IPS-18a (cell line): ENCODE measurements around the gene HNRNPC.
"Not testable (repeated sequence)": the region's sequence is repeated elsewhere in the genome, so short reads cannot be mapped to it uniquely, and the experiment has no call there.

Experiments
- H3K27ac ChIP-seq: one replicate; pipeline ENCODE4 v1.5.1; 2013; ENCODE audit warnings: low read length
- H3K27me3 ChIP-seq: one replicate; pipeline ENCODE4 v1.6.1; 2013; ENCODE audit warnings: mild to moderate bottlenecking, low read length; ENCODE audit not compliant: control insufficient read depth, insufficient read depth
- H3K36me3 ChIP-seq: one replicate; pipeline ENCODE4 v1.6.1; 2013; ENCODE audit warnings: low read depth, low read length; ENCODE audit not compliant: control insufficient read depth
- H3K4me1 ChIP-seq: one replicate; pipeline ENCODE4 v1.6.1; 2013; ENCODE audit warnings: low read depth, low read length; ENCODE audit not compliant: control insufficient read depth
- H3K4me3 ChIP-seq: one replicate; pipeline ENCODE4 v1.5.1; 2013; ENCODE audit warnings: low read length
- H3K9ac ChIP-seq: one replicate; pipeline ENCODE4 v1.6.1; 2013; ENCODE audit warnings: mild to moderate bottlenecking, low read length, moderate library complexity
- H3K9me3 ChIP-seq: one replicate; pipeline ENCODE4 v1.6.1; 2013; ENCODE audit warnings: low read depth, low read length; ENCODE audit not compliant: control insufficient read depth

The HNRNPC gene

GRCh38 chr14:21168055-21168454 is 101.2 kb downstream of the HNRNPC start:
- H3K4me1 ChIP-seq, result no peaks in the 10 kb centered on the region
- H3K36me3 ChIP-seq, result no peaks in the 10 kb centered on the region
- H3K27me3 ChIP-seq, result no peaks in the 10 kb centered on the region
- no peak overlapping the region for H3K9ac ChIP-seq
- no peak overlapping the region for H3K4me3 ChIP-seq
- no peaks in the 10 kb centered on the region for H3K9me3 ChIP-seq
- no peak overlapping the region for H3K27ac ChIP-seq

- not testable (repeated sequence) for H3K9me3 ChIP-seq, H3K4me1 ChIP-seq, H3K36me3 ChIP-seq, H3K27me3 ChIP-seq, H3K27ac ChIP-seq, H3K9ac ChIP-seq, H3K4me3 ChIP-seq
These were observed 103.6 kb downstream of the HNRNPC start for GRCh38 chr14:21165670-21166069.

- H3K36me3 ChIP-seq, H3K9ac ChIP-seq, H3K4me1 ChIP-seq, H3K27me3 ChIP-seq, H3K9me3 ChIP-seq, H3K4me3 ChIP-seq, H3K27ac ChIP-seq: not testable (repeated sequence)
These were observed 104.1 kb downstream of the HNRNPC start for GRCh38 chr14:21165002-21165605.

GRCh38 chr14:21163871-21164291 is 105.4 kb downstream of the HNRNPC start:
- Histone ChIP-seq H3K9ac (no peak overlapping the region), H3K27me3 (no peaks in the 10 kb centered on the region), H3K4me3 (no peak overlapping the region), H3K4me1 (no peaks in the 10 kb centered on the region), H3K27ac (no peak overlapping the region), H3K9me3 (no peaks in the 10 kb centered on the region), H3K36me3 (no peaks in the 10 kb centered on the region)

GRCh38 chr14:21162081-21162480 is 107.2 kb downstream of the HNRNPC start:
- no peak overlapping the region for H3K9ac ChIP-seq
- H3K9me3 ChIP-seq, result no peaks in the 10 kb centered on the region
- no peak overlapping the region for H3K27ac ChIP-seq
- no peaks in the 10 kb centered on the region for H3K27me3 ChIP-seq
- no peaks in the 10 kb centered on the region for H3K4me1 ChIP-seq
- no peaks in the 10 kb centered on the region for H3K36me3 ChIP-seq
- H3K4me3 ChIP-seq, result no peak overlapping the region

- Histone ChIP-seq H3K9me3 (no peaks in the 10 kb centered on the region), H3K36me3 (no peaks in the 10 kb centered on the region), H3K9ac (no peak overlapping the region), H3K4me1 (no peaks in the 10 kb centered on the region), H3K4me3 (no peak overlapping the region), H3K27ac (no peak overlapping the region), H3K27me3 (no peaks in the 10 kb centered on the region)
These were observed 109.1 kb downstream of the HNRNPC start for GRCh38 chr14:21160061-21160610.
